GM19468 (cell line): Measurements from ENCODE around the gene SIGLEC11.

Experiments
- ATAC-seq: cut with Tn5 transposase; IDR thresholded peaks from one replicate; pipeline ENCODE4 v1.9.1; 2021; ENCODE audit warnings: mild to moderate bottlenecking, moderate library complexity, moderate number of reproducible peaks; ENCODE audit not compliant: unreplicated experiment; ENCODE audit errors: extremely low read depth

SIGLEC11 gene

GRCh38 chr19:49908480-49909420, 52.2 kb downstream of the SIGLEC11 start:
- no peak for ATAC-seq

GRCh38 chr19:49907745-49908446, 53.1 kb downstream of the SIGLEC11 start:
- ATAC-seq = no peak

GRCh38 chr19:49906879-49907564, 54.0 kb downstream of the SIGLEC11 start:
- ATAC-seq = no peak

- no peak for ATAC-seq
Measured at GRCh38 chr19:49904136-49904535, 56.8 kb downstream of the SIGLEC11 start.
